Eye (tissue), 1 donor: ENCODE data around the gene TOM1L2.

ENCODE experiments used
- DNase-seq: peaks from one replicate; pipeline ENCODE4 v3.0.0-alpha.2; 2015

Gene TOM1L2

GRCh38 chr17:17871913-17872312 lies 100.3 kb downstream of the TOM1L2 start:
- DNase-seq, result no peak

- no peak for DNase-seq
These were observed 102.0 kb downstream of the TOM1L2 start for GRCh38 chr17:17870247-17870646.

- DNase-seq, result peak; percentile 86
These were observed 103.3 kb downstream of the TOM1L2 start for GRCh38 chr17:17868641-17869522.

- no peak for DNase-seq
These were observed 105.3 kb downstream of the TOM1L2 start for GRCh38 chr17:17866897-17867296.

- DNase-seq, result no peak
These were observed 105.8 kb downstream of the TOM1L2 start for GRCh38 chr17:17866425-17866824.

- no peak for DNase-seq
These were observed 107.2 kb downstream of the TOM1L2 start for GRCh38 chr17:17865035-17865434.

- DNase-seq, result no peak
These were observed 111.5 kb downstream of the TOM1L2 start for GRCh38 chr17:17860766-17861107.

GRCh38 chr17:17859909-17860765 lies 112.1 kb downstream of the TOM1L2 start:
- DNase-seq, result peak; percentile 87

GRCh38 chr17:17857496-17857895 lies 114.7 kb downstream of the TOM1L2 start:
- no peak for DNase-seq

- no peak for DNase-seq
These were observed 115.8 kb downstream of the TOM1L2 start for GRCh38 chr17:17856386-17856785.

GRCh38 chr17:17855976-17856375 lies 116.2 kb downstream of the TOM1L2 start:
- DNase-seq, result no peak

GRCh38 chr17:17853811-17854447 lies 118.3 kb downstream of the TOM1L2 start:
- no peak for DNase-seq

GRCh38 chr17:17852930-17853329 lies 119.3 kb downstream of the TOM1L2 start:
- no peak for DNase-seq

- DNase-seq, result no peak
These were observed 120.8 kb downstream of the TOM1L2 start for GRCh38 chr17:17851103-17852002.

- DNase-seq, result peak; percentile 69
These were observed 122.3 kb downstream of the TOM1L2 start for GRCh38 chr17:17849845-17850373.

- DNase-seq, result no peak
These were observed 122.9 kb downstream of the TOM1L2 start for GRCh38 chr17:17849147-17849820.

GRCh38 chr17:17848311-17849082 lies 123.7 kb downstream of the TOM1L2 start:
- DNase-seq, result no peak

- no peak for DNase-seq
These were observed 124.5 kb downstream of the TOM1L2 start for GRCh38 chr17:17847726-17848125.

- DNase-seq, result no peak
These were observed 125.0 kb downstream of the TOM1L2 start for GRCh38 chr17:17847118-17847689.

- DNase-seq, result no peak
These were observed 125.6 kb downstream of the TOM1L2 start for GRCh38 chr17:17846645-17847044.
